Measurements from ENCODE around the gene SLX4. TPM values are rescaled to one million over a fixed set of nuclear protein-coding genes. Genes with fewer than 3 reads are reported as not detected.

Gene SLX4
- total and polyA plus RNA-seq, 12 donors: 1.1 to 4.4 (median 2.9) TPM

- TF ChIP-seq CTCF (IDR thresholded peaks at IDR 0.05): no peak
- H3K36me3 ChIP-seq: peaks cover 0 to 6% (median 0%) of the 10 kb centered on the region in 9 donors
- WGBS, 2 donors: 75% methylated on average over 9 of the region's 9 CpGs
- ATAC-seq: no peak
- peaks cover 0 to 16% (median 0%) of the 10 kb centered on the region in 7 donors for H3K27me3 ChIP-seq
- no peak for DNase-seq
- no peak overlapping the region for H3K27ac ChIP-seq
- intact Hi-C loops (cut with DNase I): no loop called here
- H3K4me1 ChIP-seq: peaks cover 0 to 16% (median 0%) of the 10 kb centered on the region in 9 donors
- H3K4me3 ChIP-seq: no peak overlapping the region
- H3K9me3 ChIP-seq: peaks cover 0 to 22% (median 12%) of the 10 kb centered on the region in 11 donors
Observed at GRCh38 chr16:3573146-3573815, 38.1 kb downstream of the SLX4 start.

- ATAC-seq (no peak), DNase-seq (no peak)
- H3K4me1 ChIP-seq: no peaks in the 10 kb centered on the region
- peaks cover 0 to 22% (median 12%) of the 10 kb centered on the region in 11 donors for H3K9me3 ChIP-seq
- peaks cover 0 to 6% (median 0%) of the 10 kb centered on the region in 9 donors for H3K36me3 ChIP-seq
- 77 to 78% methylated on average over 4 of the region's 4 CpGs for WGBS, 2 donors
- intact Hi-C loops (cut with DNase I): no loop called here
- no peak overlapping the region for H3K4me3 ChIP-seq
- H3K27me3 ChIP-seq: no peaks in the 10 kb centered on the region
- no peak overlapping the region for H3K27ac ChIP-seq
- TF ChIP-seq CTCF (IDR thresholded peaks at IDR 0.05): no peak
Observed at GRCh38 chr16:3570420-3571062, 40.9 kb downstream of the SLX4 start.

GRCh38 chr16:3569851-3570250 lies 41.6 kb downstream of the SLX4 start:
- 97% methylated on average over 2 of the region's 2 CpGs for WGBS, 2 donors
- no peak overlapping the region for H3K4me3 ChIP-seq
- H3K27me3 ChIP-seq: no peaks in the 10 kb centered on the region
- no peaks in the 10 kb centered on the region for H3K4me1 ChIP-seq
- ATAC-seq: no peak
- TF ChIP-seq CTCF (IDR thresholded peaks at IDR 0.05): no peak
- peaks cover 0 to 6% (median 0%) of the 10 kb centered on the region in 9 donors for H3K36me3 ChIP-seq
- H3K27ac ChIP-seq: no peak overlapping the region
- intact Hi-C loops (cut with DNase I): no loop called here
- no peak for DNase-seq
- peaks cover 0 to 22% (median 12%) of the 10 kb centered on the region in 11 donors for H3K9me3 ChIP-seq

GRCh38 chr16:3566990-3567389 lies 44.4 kb downstream of the SLX4 start:
- Histone ChIP-seq H3K27me3 (no peaks in the 10 kb centered on the region), H3K4me1 (no peaks in the 10 kb centered on the region), H3K9me3 (peaks cover 0 to 21% (median 12%) of the 10 kb centered on the region in 11 donors), H3K36me3 (peaks cover 0 to 23% (median 0%) of the 10 kb centered on the region in 9 donors), H3K4me3 (no peak overlapping the region), H3K27ac (no peak overlapping the region)
- no peak for DNase-seq
- WGBS, 2 donors: 71 to 75% methylated on average over 8 of the region's 8 CpGs
- intact Hi-C loops (cut with DNase I): no loop called here
- ATAC-seq: no peak
- no peak for TF ChIP-seq CTCF (IDR thresholded peaks at IDR 0.05)
